Neural cell (in vitro differentiated cells): ENCODE results near the gene LRRK1. TPM values are rescaled to one million over a fixed set of nuclear protein-coding genes. Genes with fewer than 3 reads are reported as not detected.

Experiments
- H2AFZ ChIP-seq: fragments of 200-600, 300-800 bp; sonication (generic), shearing (Covaris generic); 2 replicates; pipeline ENCODE4 v1.6.0; 2014; ENCODE audit warnings: low read depth, mild to moderate bottlenecking, antibody characterized with exemption, low read length, moderate library complexity
- H3F3A ChIP-seq: fragments of 200-600 bp; shearing (Covaris generic); 2 replicates; pipeline ENCODE4 v1.6.1; 2016; ENCODE audit warnings: mild to moderate bottlenecking, moderate library complexity, mixed read lengths, antibody characterized with exemption, low read length; ENCODE audit not compliant: insufficient read depth, poor library complexity, severe bottlenecking
- H3K27ac ChIP-seq: fragments of 200-600, 300-800 bp; sonication (generic), shearing (Covaris generic); 2 replicates; pipeline ENCODE4 v1.5.1; 2014; ENCODE audit warnings: mild to moderate bottlenecking, low read length, moderate library complexity
- H3K27me3 ChIP-seq: fragments of 300-800, 200-600 bp; sonication (generic), shearing (Covaris generic); 2 replicates; pipeline ENCODE4 v1.6.0; 2014; ENCODE audit warnings: mild to moderate bottlenecking, low read depth, low read length, moderate library complexity; ENCODE audit not compliant: insufficient read depth
- H3K36me3 ChIP-seq: fragments of 300-800, 200-600 bp; sonication (generic), shearing (Covaris generic); 2 replicates; pipeline ENCODE4 v1.5.1; 2014; ENCODE audit warnings: mild to moderate bottlenecking, antibody characterized with exemption, low read length, moderate library complexity; ENCODE audit not compliant: insufficient read depth
- H3K4me2 ChIP-seq: fragments of 300-800, 200-600 bp; sonication (generic), shearing (Covaris generic); 2 replicates; pipeline ENCODE4 v1.6.0; 2014; ENCODE audit warnings: mild to moderate bottlenecking, low read length
- H3K4me3 ChIP-seq: fragments of 300-800, 200-600 bp; sonication (generic), shearing (Covaris generic); 2 replicates; pipeline ENCODE4 v1.5.1; 2014; ENCODE audit warnings: mild to moderate bottlenecking, low read length, moderate library complexity
- H3K79me2 ChIP-seq: fragments of 200-600 bp; shearing (Covaris generic); replicated peaks from 2 replicates; pipeline ENCODE4 v1.6.0; 2014; ENCODE audit warnings: mild to moderate bottlenecking, low read length, moderate library complexity; ENCODE audit not compliant: insufficient read depth
- H3K9ac ChIP-seq: fragments of 300-800, 200-600 bp; sonication (generic), shearing (Covaris generic); 2 replicates; pipeline ENCODE4 v1.6.1; 2016; ENCODE audit warnings: mild to moderate bottlenecking, low read length, mixed read lengths
- H3K9me2 ChIP-seq: fragments of 200-600 bp; shearing (Covaris generic); 2 replicates; pipeline ENCODE4 v1.6.1; 2016; ENCODE audit warnings: mild to moderate bottlenecking, low read length, mixed read lengths; ENCODE audit not compliant: insufficient read depth
- H3K9me3 ChIP-seq: fragments of 200-600, 300-800 bp; sonication (generic), shearing (Covaris generic); 2 replicates; pipeline ENCODE4 v1.6.1; 2016; ENCODE audit warnings: mild to moderate bottlenecking, mixed run types, low read length, moderate library complexity, mixed read lengths
- H4K20me1 ChIP-seq: fragments of 200-600 bp; shearing (Covaris generic); 2 replicates; pipeline ENCODE4 v1.6.1; 2016; ENCODE audit warnings: mild to moderate bottlenecking, mixed run types; ENCODE audit not compliant: insufficient read depth
- CTCF ChIP-seq: fragments of 450-650 bp; IDR thresholded peaks from 2 replicates; pipeline ENCODE4 v1.5.1; 2014; ENCODE audit warnings: antibody characterized with exemption, mild to moderate bottlenecking, moderate library complexity; ENCODE audit not compliant: poor library complexity, severe bottlenecking
- EP300 ChIP-seq: fragments of 450-650 bp; conservative IDR thresholded peaks from 2 replicates; pipeline ENCODE4 v1.6.1; 2014; ENCODE audit warnings: antibody characterized with exemption, mild to moderate bottlenecking, moderate library complexity; ENCODE audit not compliant: poor library complexity, severe bottlenecking
- EZH2 ChIP-seq: fragments of 200-600, 300-800 bp; shearing (Covaris generic), sonication (generic); IDR thresholded peaks from 2 replicates; pipeline ENCODE4 v1.6.1; 2014; ENCODE audit warnings: antibody characterized with exemption, low read length, borderline replicate concordance, mild to moderate bottlenecking; ENCODE audit not compliant: insufficient read depth, poor library complexity, severe bottlenecking
- MXI1 ChIP-seq: fragments of 450-650 bp; conservative IDR thresholded peaks from 2 replicates; pipeline ENCODE4 v1.6.1; 2014; ENCODE audit warnings: antibody characterized with exemption, mild to moderate bottlenecking; ENCODE audit not compliant: poor library complexity, severe bottlenecking
- POLR2AphosphoS5 ChIP-seq: IDR thresholded peaks from 2 replicates; pipeline ENCODE4 v1.6.1; 2012
- RAD21 ChIP-seq: fragments of 450-650 bp; conservative IDR thresholded peaks from 2 replicates; pipeline ENCODE4 v1.6.1; 2014; ENCODE audit warnings: antibody characterized with exemption, mild to moderate bottlenecking, moderate library complexity
- REST ChIP-seq: IDR thresholded peaks from 2 replicates; pipeline ENCODE4 v1.6.1; 2012; ENCODE audit warnings: borderline replicate concordance
- SMC3 ChIP-seq: fragments of 450-650 bp; conservative IDR thresholded peaks from 2 replicates; pipeline ENCODE4 v1.6.1; 2014; ENCODE audit warnings: antibody characterized with exemption, mild to moderate bottlenecking, moderate library complexity; ENCODE audit not compliant: poor library complexity
- TAF1 ChIP-seq: IDR thresholded peaks from 2 replicates; pipeline ENCODE4 v1.6.1; 2012; ENCODE audit warnings: low read depth
- polyA plus RNA-seq: library from polyadenylated mRNA; depleted of rRNA; stranded (reverse); fragments of >200 nt; gene quantifications from 2 replicates; pipeline ENCODE4 v1.2.3, GENCODE V29; 2014

LRRK1 gene
- polyA plus RNA-seq, 1 donor from 2014 or later, result 0.06 TPM

GRCh38 chr15:101000271-101000681, 81.1 kb downstream of the LRRK1 start:
- Histone ChIP-seq H3K27ac (no peak overlapping the region), H3K9me2 (no peaks in the 10 kb centered on the region), H3K4me2 (no peak overlapping the region)

GRCh38 chr15:101001056-101001455, 81.9 kb downstream of the LRRK1 start:
- Histone ChIP-seq H3K36me3 (no peaks in the 10 kb centered on the region), H3K9ac (no peak overlapping the region), H3K4me3 (no peak overlapping the region), H2AFZ (no peak overlapping the region), H3K27me3 (no peaks in the 10 kb centered on the region), H3F3A (no peaks in the 10 kb centered on the region), H3K4me2 (no peak overlapping the region), H4K20me1 (no peaks in the 10 kb centered on the region), H3K9me2 (no peaks in the 10 kb centered on the region), H3K9me3 (peaks cover 9% of the 10 kb centered on the region), H3K79me2 (no peaks in the 10 kb centered on the region), H3K27ac (no peak overlapping the region)
- TF ChIP-seq SMC3, result no peak
- TF ChIP-seq TAF1, result no peak
- TF ChIP-seq EZH2, result no peak
- TF ChIP-seq EP300, result no peak
- TF ChIP-seq MXI1, result no peak
- TF ChIP-seq CTCF, result no peak
- TF ChIP-seq RAD21, result no peak
- no peak for TF ChIP-seq POLR2AphosphoS5

More at GRCh38 chr15:101000271-101000681, 81.1 kb downstream of the LRRK1 start:
- Histone ChIP-seq H3K36me3 (no peaks in the 10 kb centered on the region), H3F3A (no peaks in the 10 kb centered on the region), H3K27me3 (no peaks in the 10 kb centered on the region), H3K79me2 (no peaks in the 10 kb centered on the region), H3K9me3 (peaks cover 6% of the 10 kb centered on the region), H3K4me3 (no peak overlapping the region), H4K20me1 (no peaks in the 10 kb centered on the region), H3K9ac (no peak overlapping the region), H2AFZ (no peak overlapping the region)
- TF ChIP-seq RAD21, result no peak
- no peak for TF ChIP-seq POLR2AphosphoS5
- TF ChIP-seq EP300, result no peak
- TF ChIP-seq MXI1, result no peak
- no peak for TF ChIP-seq SMC3
- TF ChIP-seq REST, result no peak
- TF ChIP-seq EZH2, result no peak
- TF ChIP-seq TAF1, result no peak
- no peak for TF ChIP-seq CTCF
